NCI-H1694 treated with DMSO at 0.1 percent for 48 hours (cell line): ENCODE measurements around the gene PET100.

Source experiments
- DNase-seq: peaks from one replicate; lab custom pipeline; 2025; lab: John Stamatoyannopoulos, UW

PET100 gene

GRCh38 chr19:7650148-7650547, 20.6 kb downstream of the PET100 start:
- no peak for DNase-seq

- peak; percentile 66 for DNase-seq
Observed at GRCh38 chr19:7652061-7652641, 22.6 kb downstream of the PET100 start.

- no peak for DNase-seq
Observed at GRCh38 chr19:7654401-7654800, 24.8 kb downstream of the PET100 start.

GRCh38 chr19:7655581-7655980, 26.0 kb downstream of the PET100 start:
- DNase-seq = no peak

- DNase-seq = no peak
Observed at GRCh38 chr19:7657131-7657751, 27.6 kb downstream of the PET100 start.

GRCh38 chr19:7658219-7658686, 28.7 kb downstream of the PET100 start:
- no peak for DNase-seq

GRCh38 chr19:7661744-7662538, 32.3 kb downstream of the PET100 start:
- DNase-seq = no peak

GRCh38 chr19:7662657-7663056, 33.1 kb downstream of the PET100 start:
- no peak for DNase-seq

- no peak for DNase-seq
Observed at GRCh38 chr19:7663706-7664105, 34.1 kb downstream of the PET100 start.

- DNase-seq = peak; percentile 57
Observed at GRCh38 chr19:7665076-7665475, 35.5 kb downstream of the PET100 start.

GRCh38 chr19:7668842-7669241, 39.2 kb downstream of the PET100 start, which contains the start of gene RETN:
TSS of gene RETN (plus strand) at chr19:7669049. CDS start at chr19:7669327, 278 bp downstream.
- DNase-seq = no peak

GRCh38 chr19:7669641-7670040, 40.0 kb downstream of the PET100 start:
- DNase-seq = no peak

GRCh38 chr19:7670150-7670783, 40.7 kb downstream of the PET100 start:
- no peak for DNase-seq

GRCh38 chr19:7670790-7671189, 41.2 kb downstream of the PET100 start:
- DNase-seq = no peak

GRCh38 chr19:7672522-7672921, 42.9 kb downstream of the PET100 start:
- no peak for DNase-seq

GRCh38 chr19:7674010-7675005, 44.7 kb downstream of the PET100 start:
- DNase-seq = peak; percentile 22

GRCh38 chr19:7676376-7676775, 46.8 kb downstream of the PET100 start:
- no peak for DNase-seq

- no peak for DNase-seq
Observed at GRCh38 chr19:7676854-7677253, 47.3 kb downstream of the PET100 start, which contains the start of gene MCEMP1. TSS of gene MCEMP1 (plus strand) at chr19:7677090. CDS start at chr19:7677121, 31 bp downstream.

GRCh38 chr19:7677669-7678311, 48.2 kb downstream of the PET100 start:
- no peak for DNase-seq

- DNase-seq = peak; percentile 9
Observed at GRCh38 chr19:7678971-7679751, 49.6 kb downstream of the PET100 start.
